Measurements from ENCODE around the gene PITPNB. TPM values are rescaled to one million over a fixed set of nuclear protein-coding genes. Genes with fewer than 3 reads are reported as not detected.

The PITPNB gene
- total and polyA plus RNA-seq, 3 donors from 2014 or later, result 39.9 to 49.4 (median 41.9) TPM

GRCh38 chr22:27948569-27948968 is 29.5 kb upstream of the PITPNB start:
- Histone ChIP-seq H3K27ac (no peak overlapping the region), H3K27me3 (no peaks in the 10 kb centered on the region), H3K36me3 (ENCODE audit: low read depth, missing control alignments) (no peaks in the 10 kb centered on the region), H3K4me3 (no peak overlapping the region), H3K9me3 (no peaks in the 10 kb centered on the region), H3K4me1 (no peaks in the 10 kb centered on the region)
- intact Hi-C loops (cut with DNase I; ENCODE audit: low total_unique reads), result no loop called here
- 91 to 95% methylated on average over 2 of the region's 2 CpGs for WGBS, 2 donors
- no peak for DNase-seq
- TF ChIP-seq POLR2A (IDR thresholded peaks at IDR 0.05), result no peak
- TF ChIP-seq, protein P1, sequence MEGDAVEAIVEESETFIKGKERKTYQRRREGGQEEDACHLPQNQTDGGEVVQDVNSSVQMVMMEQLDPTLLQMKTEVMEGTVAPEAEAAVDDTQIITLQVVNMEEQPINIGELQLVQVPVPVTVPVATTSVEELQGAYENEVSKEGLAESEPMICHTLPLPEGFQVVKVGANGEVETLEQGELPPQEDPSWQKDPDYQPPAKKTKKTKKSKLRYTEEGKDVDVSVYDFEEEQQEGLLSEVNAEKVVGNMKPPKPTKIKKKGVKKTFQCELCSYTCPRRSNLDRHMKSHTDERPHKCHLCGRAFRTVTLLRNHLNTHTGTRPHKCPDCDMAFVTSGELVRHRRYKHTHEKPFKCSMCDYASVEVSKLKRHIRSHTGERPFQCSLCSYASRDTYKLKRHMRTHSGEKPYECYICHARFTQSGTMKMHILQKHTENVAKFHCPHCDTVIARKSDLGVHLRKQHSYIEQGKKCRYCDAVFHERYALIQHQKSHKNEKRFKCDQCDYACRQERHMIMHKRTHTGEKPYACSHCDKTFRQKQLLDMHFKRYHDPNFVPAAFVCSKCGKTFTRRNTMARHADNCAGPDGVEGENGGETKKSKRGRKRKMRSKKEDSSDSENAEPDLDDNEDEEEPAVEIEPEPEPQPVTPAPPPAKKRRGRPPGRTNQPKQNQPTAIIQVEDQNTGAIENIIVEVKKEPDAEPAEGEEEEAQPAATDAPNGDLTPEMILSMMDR (IDR thresholded peaks at IDR 0.05), result no peak

DNA sequence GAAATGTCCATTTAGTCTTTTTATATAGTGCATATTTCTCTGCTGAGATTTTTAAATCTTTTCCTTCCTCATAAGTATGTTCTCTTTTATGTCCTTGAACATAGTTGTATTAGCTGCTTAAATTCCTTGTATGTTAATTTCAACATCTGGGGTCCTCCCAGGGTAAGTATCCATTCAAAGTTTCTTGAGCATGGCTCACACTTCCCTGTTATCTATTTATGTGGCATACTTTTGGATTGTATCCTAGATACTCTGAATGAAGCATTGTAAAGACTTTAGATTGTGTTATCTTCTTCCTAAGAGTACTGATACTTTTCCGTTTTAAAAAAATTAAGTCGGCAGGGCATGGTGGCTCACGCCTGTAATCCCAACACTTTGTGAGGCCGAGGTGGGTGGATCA is 28.4 kb upstream of the PITPNB start:
- WGBS, 2 donors, result 71 to 74% methylated on average over 4 of the region's 4 CpGs
- H3K9me3 ChIP-seq, result no peaks in the 10 kb centered on the region
- no peak overlapping the region for H3K4me3 ChIP-seq
- no peak for TF ChIP-seq POLR2A (IDR thresholded peaks at IDR 0.05)
- TF ChIP-seq, protein P1 (IDR thresholded peaks at IDR 0.05), result no peak
- H3K36me3 ChIP-seq (ENCODE audit: low read depth, missing control alignments), result no peaks in the 10 kb centered on the region
- DNase-seq, result no peak
- H3K27me3 ChIP-seq, result no peaks in the 10 kb centered on the region
- no peak overlapping the region for H3K27ac ChIP-seq
- intact Hi-C loops (cut with DNase I; ENCODE audit: low total_unique reads), result no loop called here
- H3K4me1 ChIP-seq, result no peaks in the 10 kb centered on the region

DNA sequence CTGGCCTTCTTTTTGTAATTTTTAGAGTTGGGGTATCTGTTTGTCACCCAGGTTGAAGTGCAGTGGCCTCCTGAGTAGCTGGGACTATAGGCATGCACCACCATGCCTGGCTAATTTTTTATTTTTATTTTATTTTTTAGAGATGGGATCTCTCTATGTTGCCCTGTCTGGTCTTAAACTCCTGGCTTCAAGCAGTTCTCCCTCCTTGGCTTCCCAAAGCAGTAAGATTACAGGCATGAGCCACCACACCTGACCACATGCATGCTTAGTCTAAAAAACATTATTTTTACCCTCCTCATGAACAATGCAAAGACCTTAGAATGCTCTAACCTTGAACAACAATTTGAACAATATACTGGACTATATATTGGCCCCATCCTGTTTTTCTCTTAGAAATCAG is 22.1 kb upstream of the PITPNB start:
- Histone ChIP-seq H3K36me3 (ENCODE audit: low read depth, missing control alignments) (no peaks in the 10 kb centered on the region), H3K4me3 (no peak overlapping the region), H3K9me3 (no peaks in the 10 kb centered on the region), H3K27ac (no peak overlapping the region), H3K4me1 (no peaks in the 10 kb centered on the region), H3K27me3 (no peaks in the 10 kb centered on the region)
- TF ChIP-seq POLR2A (IDR thresholded peaks at IDR 0.05), result no peak
- TF ChIP-seq, protein P1 (IDR thresholded peaks at IDR 0.05), result no peak
- DNase-seq, result no peak
- intact Hi-C loops (cut with DNase I; ENCODE audit: low total_unique reads), result no loop called here

- H3K4me3 ChIP-seq, result no peak overlapping the region
- no peaks in the 10 kb centered on the region for H3K9me3 ChIP-seq
- no peaks in the 10 kb centered on the region for H3K27me3 ChIP-seq
- intact Hi-C loops (cut with DNase I; ENCODE audit: low total_unique reads), result no loop called here
- H3K36me3 ChIP-seq (ENCODE audit: low read depth, missing control alignments), result no peaks in the 10 kb centered on the region
- no peak overlapping the region for H3K27ac ChIP-seq
- no peak for TF ChIP-seq POLR2A (IDR thresholded peaks at IDR 0.05)
- TF ChIP-seq, protein P1 (IDR thresholded peaks at IDR 0.05), result no peak
- WGBS, 2 donors, result 96 to 98% methylated on average over 2 of the region's 2 CpGs
- H3K4me1 ChIP-seq, result no peaks in the 10 kb centered on the region
- DNase-seq, result no peak
Measured at GRCh38 chr22:27937453-27937852, 18.4 kb upstream of the PITPNB start.

DNA sequence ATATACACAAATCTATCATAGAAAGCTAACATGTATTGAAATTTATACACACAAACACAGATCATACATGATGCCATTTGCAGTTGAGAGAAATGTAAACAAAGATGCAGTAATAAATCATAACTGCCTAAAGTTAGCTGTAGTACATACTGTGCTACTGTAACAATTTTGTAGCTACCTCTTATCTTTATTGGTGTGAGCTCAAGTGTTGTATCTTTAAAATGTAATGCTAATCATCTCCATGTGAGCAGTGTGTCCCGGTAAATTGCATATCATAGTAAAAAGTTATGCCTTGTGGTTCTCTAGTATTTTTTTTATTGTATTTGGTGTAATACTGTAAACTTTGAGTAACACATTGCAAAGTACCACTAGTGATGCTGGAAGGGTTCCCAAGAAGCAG is 16.8 kb upstream of the PITPNB start:
- Histone ChIP-seq H3K4me3 (no peak overlapping the region), H3K9me3 (no peaks in the 10 kb centered on the region), H3K36me3 (ENCODE audit: low read depth, missing control alignments) (no peaks in the 10 kb centered on the region), H3K27me3 (no peaks in the 10 kb centered on the region), H3K27ac (no peak overlapping the region), H3K4me1 (no peaks in the 10 kb centered on the region)
- intact Hi-C loops (cut with DNase I; ENCODE audit: low total_unique reads), result no loop called here
- TF ChIP-seq, protein P1 (IDR thresholded peaks at IDR 0.05), result no peak
- no peak for TF ChIP-seq POLR2A (IDR thresholded peaks at IDR 0.05)
- no peak for DNase-seq
- WGBS, 2 donors, result 51 to 62% methylated on average over 1 of the region's 1 CpG

Data from testis (tissue), 3 donors.